Osteocyte (in vitro differentiated cells): ENCODE data around the gene SH2D4B. TPM values are rescaled to one million over a fixed set of nuclear protein-coding genes. Genes with fewer than 3 reads are reported as not detected.

Experiments
- DNase-seq: peaks from one replicate; pipeline ENCODE4 v3.0.0; 2021; ENCODE audit warnings: mixed read lengths; ENCODE audit not compliant: unreplicated experiment; ENCODE audit errors: extremely low spot score
- H3K27ac Mint-ChIP-seq: one replicate; pipeline ENCODE4 v1.8.0; 2021; ENCODE audit warnings: mild to moderate bottlenecking, mixed read lengths; ENCODE audit not compliant: unreplicated experiment
- H3K27me3 Mint-ChIP-seq: one replicate; pipeline ENCODE4 v1.8.0; 2021; ENCODE audit warnings: mixed read lengths; ENCODE audit not compliant: unreplicated experiment
- H3K36me3 Mint-ChIP-seq: one replicate; pipeline ENCODE4 v1.8.0; 2021; ENCODE audit warnings: mixed read lengths; ENCODE audit not compliant: unreplicated experiment
- H3K4me1 Mint-ChIP-seq: one replicate; pipeline ENCODE4 v1.8.0; 2021; ENCODE audit warnings: mixed read lengths; ENCODE audit not compliant: unreplicated experiment
- H3K4me3 Mint-ChIP-seq: one replicate; pipeline ENCODE4 v1.8.0; 2021; ENCODE audit warnings: mild to moderate bottlenecking, moderate library complexity, mixed read lengths; ENCODE audit not compliant: unreplicated experiment
- H3K9me3 Mint-ChIP-seq: one replicate; pipeline ENCODE4 v1.8.0; 2021; ENCODE audit warnings: mixed read lengths; ENCODE audit not compliant: unreplicated experiment
- total RNA-seq: library from RNA; stranded (reverse); gene quantifications from 2 replicates; pipeline ENCODE4 v1.2.1, GENCODE V29; 2021
- TF ChIP-seq, protein P1 (sequence below): fragments of 200-600 bp; sonication (generic); IDR thresholded peaks from 2 replicates; pipeline ENCODE4 v1.5.0; 2021; ENCODE audit warnings: antibody characterized with exemption, mild to moderate bottlenecking, moderate library complexity

Gene SH2D4B
- total RNA-seq, 1 donor from 2014 or later, result not detected

DNA sequence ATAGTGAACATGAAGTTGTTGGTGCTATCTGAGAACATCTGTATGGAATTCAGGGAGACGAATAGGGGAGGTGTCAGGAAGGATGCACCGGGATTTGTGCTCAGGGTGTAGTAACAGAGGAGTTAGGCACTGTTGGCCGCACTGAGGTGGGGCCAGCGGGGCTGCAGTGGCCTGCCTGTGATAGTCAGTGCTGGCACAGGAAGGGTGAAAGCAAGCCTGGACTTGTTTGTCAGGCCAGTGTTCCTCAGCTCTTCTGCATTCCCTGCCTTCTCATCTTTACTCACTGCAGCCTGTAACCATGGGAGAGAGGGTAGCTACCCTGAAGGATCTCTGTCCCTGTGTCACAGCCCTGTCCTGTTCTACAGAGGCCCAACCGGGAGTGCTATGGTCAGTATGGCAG is 81.3 kb downstream of the SH2D4B start:
- Mint-ChIP-seq H3K36me3 (no peaks in the 10 kb centered on the region), H3K27me3 (peaks cover 3% of the 10 kb centered on the region), H3K9me3 (no peaks in the 10 kb centered on the region), H3K27ac (no peak overlapping the region), H3K4me3 (no peak overlapping the region), H3K4me1 (no peaks in the 10 kb centered on the region)
- no peak for DNase-seq
- TF ChIP-seq, protein P1, sequence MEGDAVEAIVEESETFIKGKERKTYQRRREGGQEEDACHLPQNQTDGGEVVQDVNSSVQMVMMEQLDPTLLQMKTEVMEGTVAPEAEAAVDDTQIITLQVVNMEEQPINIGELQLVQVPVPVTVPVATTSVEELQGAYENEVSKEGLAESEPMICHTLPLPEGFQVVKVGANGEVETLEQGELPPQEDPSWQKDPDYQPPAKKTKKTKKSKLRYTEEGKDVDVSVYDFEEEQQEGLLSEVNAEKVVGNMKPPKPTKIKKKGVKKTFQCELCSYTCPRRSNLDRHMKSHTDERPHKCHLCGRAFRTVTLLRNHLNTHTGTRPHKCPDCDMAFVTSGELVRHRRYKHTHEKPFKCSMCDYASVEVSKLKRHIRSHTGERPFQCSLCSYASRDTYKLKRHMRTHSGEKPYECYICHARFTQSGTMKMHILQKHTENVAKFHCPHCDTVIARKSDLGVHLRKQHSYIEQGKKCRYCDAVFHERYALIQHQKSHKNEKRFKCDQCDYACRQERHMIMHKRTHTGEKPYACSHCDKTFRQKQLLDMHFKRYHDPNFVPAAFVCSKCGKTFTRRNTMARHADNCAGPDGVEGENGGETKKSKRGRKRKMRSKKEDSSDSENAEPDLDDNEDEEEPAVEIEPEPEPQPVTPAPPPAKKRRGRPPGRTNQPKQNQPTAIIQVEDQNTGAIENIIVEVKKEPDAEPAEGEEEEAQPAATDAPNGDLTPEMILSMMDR, result no peak

DNA sequence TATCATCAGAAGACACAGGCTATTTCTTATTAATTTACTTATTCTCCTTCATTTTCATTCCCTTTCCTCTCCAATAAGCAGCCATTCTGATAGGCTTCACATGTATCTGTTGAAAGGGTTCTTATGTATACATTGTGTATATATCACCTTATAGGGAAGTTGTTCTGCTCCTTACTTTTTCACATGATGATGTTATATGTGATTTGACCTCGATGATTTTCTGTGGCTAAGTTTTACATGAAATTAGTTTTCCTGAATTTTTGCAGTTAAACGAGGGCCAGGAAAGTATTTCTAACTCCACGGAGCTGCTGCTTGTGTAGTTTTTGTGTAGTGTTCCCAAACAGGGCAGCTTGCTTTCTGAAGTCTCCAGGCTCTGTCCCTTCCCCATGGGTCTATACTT is 84.5 kb downstream of the SH2D4B start:
- Mint-ChIP-seq H3K27ac (no peak overlapping the region), H3K27me3 (peaks cover 5% of the 10 kb centered on the region)

DNA sequence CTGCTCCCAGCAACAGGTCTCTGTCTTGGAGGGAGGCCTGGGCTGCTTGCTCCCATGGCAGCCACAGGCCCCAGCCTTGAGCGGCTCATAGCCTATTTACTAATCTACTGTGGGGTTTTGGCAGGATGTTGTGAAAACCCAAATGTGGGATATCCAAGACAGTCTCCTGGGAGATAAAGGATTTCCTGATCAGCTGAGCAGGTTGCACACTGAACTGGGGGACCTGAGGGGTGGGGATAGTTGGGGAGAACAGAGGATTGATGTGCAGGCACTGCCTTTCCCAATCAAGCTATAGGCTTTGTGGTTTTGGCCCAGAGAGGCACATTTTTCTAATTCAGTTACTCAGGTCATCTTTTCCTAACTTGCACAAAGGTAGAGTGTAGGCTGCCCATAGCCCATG is 92.6 kb downstream of the SH2D4B start:
- no peak overlapping the region for H3K27ac Mint-ChIP-seq
- no peaks in the 10 kb centered on the region for H3K27me3 Mint-ChIP-seq
- H3K4me1 Mint-ChIP-seq, result no peaks in the 10 kb centered on the region
- no peak overlapping the region for H3K4me3 Mint-ChIP-seq
- TF ChIP-seq, protein P1, result no peak
- H3K9me3 Mint-ChIP-seq, result peaks cover 3% of the 10 kb centered on the region
- H3K36me3 Mint-ChIP-seq, result no peaks in the 10 kb centered on the region
- no peak for DNase-seq

More for the DNA sequence above, 84.5 kb downstream of the SH2D4B start:
- no peaks in the 10 kb centered on the region for H3K9me3 Mint-ChIP-seq
- TF ChIP-seq, protein P1, result no peak
- H3K36me3 Mint-ChIP-seq, result no peaks in the 10 kb centered on the region
- no peak for DNase-seq
- H3K4me3 Mint-ChIP-seq, result no peak overlapping the region
- no peaks in the 10 kb centered on the region for H3K4me1 Mint-ChIP-seq

DNA sequence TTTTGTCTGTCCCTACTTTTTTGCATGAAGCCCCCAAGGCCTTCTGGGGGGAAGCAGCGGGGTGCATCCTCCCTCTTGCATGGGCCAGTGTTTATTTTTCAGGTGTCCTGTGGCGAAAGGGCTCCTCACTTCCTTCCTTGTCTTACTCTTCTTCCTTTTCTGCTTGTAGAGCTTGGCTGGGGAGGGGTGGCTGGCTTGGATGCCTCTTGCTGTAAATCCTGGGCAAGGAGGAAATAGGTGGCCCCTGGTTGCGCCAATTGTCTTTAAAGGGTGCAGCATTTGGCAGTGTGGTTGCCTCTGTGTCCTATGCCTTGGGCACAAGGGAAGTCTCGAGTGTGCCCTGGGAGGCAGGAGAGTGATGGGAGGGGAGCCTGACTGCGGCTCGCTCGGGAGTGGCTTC is 95.0 kb downstream of the SH2D4B start:
- TF ChIP-seq, protein P1, result no peak
- H3K27ac Mint-ChIP-seq, result no peak overlapping the region
- no peaks in the 10 kb centered on the region for H3K36me3 Mint-ChIP-seq
- H3K27me3 Mint-ChIP-seq, result no peaks in the 10 kb centered on the region
- no peak overlapping the region for H3K4me3 Mint-ChIP-seq
- H3K4me1 Mint-ChIP-seq, result no peaks in the 10 kb centered on the region
- DNase-seq, result no peak
- H3K9me3 Mint-ChIP-seq, result no peaks in the 10 kb centered on the region

DNA sequence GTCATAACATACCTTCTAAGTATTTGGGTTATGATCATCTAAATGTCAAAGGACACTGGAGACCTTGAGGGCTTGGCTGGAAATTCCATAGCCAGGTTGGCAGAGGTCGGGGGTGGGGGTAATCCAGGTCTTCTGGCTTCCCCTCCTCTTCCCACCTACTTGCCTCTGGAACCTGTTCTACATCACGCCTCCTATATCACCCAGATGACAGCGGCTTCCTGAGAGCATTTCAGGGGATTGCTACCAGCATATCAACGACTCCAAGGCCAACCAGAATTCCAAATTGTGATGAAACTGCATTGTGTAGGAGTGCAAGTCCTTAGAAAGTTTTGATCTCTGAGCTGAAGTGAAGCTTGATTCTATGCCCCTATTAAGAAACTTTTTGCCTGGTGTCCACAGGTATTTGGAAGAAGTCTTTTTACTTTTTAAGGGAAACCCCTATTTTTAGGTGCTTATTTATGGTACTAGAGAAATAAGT is 95.7 kb downstream of the SH2D4B start:
- H3K36me3 Mint-ChIP-seq, result no peaks in the 10 kb centered on the region
- H3K27me3 Mint-ChIP-seq, result no peaks in the 10 kb centered on the region
- no peaks in the 10 kb centered on the region for H3K9me3 Mint-ChIP-seq
- DNase-seq, result no peak
- H3K4me1 Mint-ChIP-seq, result no peaks in the 10 kb centered on the region
- no peak overlapping the region for H3K4me3 Mint-ChIP-seq
- TF ChIP-seq, protein P1, result no peak
- H3K27ac Mint-ChIP-seq, result no peak overlapping the region
